DMS 273 (cell line): ENCODE results near the gene ABHD14A.
A peak's percentile ranks its signal among the peaks of the same experiment; 100 is the strongest.
"Not testable (repeated sequence)": the region's sequence is repeated elsewhere in the genome, so short reads cannot be mapped to it uniquely, and the experiment has no call there.

ENCODE experiments used
- DNase-seq: peaks from one replicate; lab custom pipeline; 2025; ENCODE audit not compliant: unreplicated experiment; lab: John Stamatoyannopoulos, UW

ABHD14A gene

DNA sequence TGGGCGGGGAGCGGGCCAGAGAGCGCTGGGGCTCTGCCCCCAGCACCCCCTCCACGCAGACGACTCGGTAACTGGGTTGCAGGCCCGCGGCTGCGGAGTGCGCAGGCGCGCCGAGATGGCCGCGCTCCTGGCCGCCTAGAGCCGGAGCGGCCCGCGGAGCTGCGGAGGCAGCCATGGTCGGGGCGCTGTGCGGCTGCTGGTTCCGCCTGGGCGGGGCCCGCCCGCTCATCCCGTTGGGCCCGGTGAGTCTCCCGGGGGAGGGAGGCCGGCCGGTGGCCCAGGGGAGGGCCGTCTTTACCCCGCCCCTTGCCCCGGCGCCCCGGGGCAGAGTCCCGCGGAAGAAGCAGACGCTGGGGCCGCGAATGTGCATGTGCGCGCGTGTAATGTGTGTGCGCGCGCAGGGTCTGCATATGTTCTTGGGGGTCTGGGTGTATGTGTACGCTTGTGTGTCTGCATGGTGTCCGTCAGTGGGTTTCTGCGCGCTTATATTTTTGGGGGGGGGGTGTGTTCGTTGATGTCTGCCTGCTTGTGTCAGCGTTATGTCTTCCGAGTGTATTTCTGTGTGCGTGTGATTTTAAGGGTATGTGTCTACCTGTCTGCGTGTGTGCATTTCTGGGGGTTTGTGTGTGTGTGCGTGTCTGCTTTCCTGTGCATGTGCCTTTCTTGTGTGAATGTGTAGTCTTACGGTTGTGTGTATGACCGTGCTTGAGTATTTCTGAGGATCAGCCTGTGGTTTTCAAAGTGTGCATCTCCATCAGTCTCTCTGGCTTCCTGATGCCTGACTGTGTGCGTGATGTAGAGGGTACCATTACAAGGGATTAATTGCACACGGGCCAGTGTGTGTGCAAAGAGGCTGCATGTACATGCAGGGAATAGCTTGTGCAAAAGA is at the start of gene ABHD14A:
ABHD14A (plus strand) TSS at position 102 of the 889 bp plus-strand sequence; CDS start at position 174, 72 bp downstream.
- peak; percentile 83 for DNase-seq

DNA sequence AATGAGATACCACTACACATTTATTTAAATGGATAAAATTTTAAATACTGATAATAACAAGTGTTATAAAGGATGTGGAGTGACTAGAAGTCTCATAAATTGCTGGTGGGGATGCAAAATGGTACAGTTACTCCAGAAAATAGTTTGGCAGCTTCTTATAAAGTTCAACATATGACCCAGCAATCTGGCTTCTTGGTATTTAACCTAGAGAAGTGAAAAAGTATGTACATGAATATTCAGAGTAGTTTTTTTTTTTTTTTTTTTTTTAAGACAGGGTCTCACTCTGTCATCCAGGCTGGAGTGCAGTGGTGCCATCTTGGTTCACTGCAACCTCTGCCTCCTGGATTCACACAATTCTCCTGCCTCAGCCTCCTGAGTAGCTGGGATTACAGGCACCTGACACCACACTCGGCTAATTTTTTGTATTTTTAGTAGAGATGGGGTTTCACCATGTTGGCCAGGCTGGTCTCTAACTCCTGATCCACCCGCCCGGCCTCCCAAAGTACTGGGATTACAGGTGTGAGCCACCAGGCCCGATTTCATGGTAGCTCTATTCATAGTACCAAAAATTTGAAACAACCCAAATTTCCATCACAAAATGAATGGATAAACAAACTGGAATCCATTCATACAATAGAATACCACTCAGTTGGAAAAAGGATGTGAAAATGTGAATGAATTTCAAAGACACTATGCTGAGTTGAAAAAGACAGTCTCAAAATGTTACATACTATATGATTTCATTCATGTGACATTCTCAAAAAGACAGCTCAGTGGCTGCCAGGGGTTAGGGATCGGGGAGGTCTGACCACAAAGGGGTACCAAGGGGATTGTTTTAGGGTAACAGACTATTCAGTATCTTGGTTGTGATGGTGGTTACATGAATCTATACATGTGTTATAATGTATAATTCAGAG is 47.5 kb upstream of the ABHD14A start:
- DNase-seq = no peak

DNA sequence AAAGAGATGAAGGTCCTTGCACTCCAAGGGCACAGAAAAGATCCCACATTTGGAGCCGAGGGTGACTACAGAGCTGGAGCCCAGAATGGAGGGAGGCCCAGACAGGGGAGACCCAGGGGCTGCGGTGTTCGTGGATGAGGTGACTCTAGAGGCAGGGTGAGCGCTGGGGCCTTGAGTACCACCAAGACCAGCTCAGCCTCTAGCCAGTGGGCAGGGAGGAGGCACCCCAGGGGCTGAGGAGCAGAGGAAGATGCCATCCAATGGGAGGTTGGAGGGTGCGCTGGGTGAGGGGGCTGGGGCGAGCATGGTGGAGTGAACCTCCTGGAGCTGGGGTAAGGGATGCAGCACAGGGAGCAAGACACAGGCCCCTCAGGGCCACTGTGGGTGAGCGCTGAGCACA is 46.4 kb upstream of the ABHD14A start:
- no peak for DNase-seq

DNA sequence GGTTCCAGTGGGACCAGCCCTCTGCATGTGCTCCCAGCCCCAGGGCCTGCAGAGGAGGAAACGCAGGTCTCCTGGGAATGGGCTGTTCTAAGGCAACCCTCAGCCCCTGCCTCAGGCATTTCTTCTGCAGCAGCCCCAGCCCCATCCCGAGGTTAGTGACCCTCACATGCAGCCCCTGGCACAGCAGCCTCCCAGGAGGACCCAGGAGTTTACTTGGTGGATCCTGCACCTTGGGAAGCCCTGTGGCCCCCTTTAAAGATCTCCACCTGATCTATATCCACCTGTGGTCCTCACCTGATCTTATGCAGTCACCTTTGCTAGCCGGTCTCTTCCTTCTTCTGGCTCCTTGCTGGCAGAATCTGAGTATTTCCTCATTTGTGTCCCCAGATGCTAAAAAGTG is 45.9 kb upstream of the ABHD14A start:
- not testable (repeated sequence) for DNase-seq

DNA sequence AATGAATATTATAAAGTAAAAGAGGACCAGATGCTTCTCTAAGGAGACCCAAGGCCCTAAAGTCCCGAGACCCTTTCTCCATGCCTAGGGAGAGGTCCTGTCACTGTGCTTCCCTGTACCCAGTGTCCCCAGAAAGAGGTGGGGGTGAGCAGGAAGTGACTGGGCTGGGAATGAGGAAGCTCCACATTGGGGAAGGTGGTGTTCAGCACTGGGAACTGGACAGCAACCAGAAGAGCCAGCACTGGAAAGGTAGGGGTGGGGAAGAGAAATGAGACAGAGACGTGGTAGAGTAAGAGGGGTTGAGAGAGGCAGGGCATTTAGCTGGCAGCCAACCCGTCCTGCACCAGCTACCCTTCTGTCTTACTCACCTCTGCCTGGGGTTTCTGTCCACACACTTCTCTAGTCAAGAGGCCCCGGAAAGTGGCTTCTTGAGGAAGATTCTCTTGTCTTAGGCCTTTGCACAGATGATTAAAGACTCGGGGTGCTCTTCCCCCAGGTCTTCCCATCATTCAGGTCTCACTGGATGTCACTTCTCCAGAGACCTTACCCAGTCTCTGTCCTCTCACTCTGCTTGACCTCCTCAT is 45.4 kb upstream of the ABHD14A start:
- DNase-seq = peak; percentile 9

DNA sequence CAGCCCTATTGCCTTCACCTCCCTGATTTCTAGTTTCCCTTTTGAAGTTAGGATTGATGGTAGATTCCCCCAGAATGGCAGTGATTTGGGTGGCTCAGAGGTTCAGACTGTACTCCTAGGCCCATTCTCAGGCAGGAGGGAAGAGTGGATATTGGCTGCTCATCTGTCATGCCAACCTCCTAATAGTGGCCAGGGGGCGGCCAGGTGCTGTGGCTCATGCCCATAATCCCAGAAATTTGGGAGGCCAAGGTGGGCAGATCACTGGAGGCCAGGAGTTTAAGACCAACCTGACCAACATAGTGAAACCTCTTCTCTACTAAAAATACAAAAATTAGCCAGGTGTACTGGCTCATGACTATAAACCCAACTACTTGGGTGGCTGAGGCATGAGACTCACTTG is 44.4 kb upstream of the ABHD14A start:
- DNase-seq = no peak

DNA sequence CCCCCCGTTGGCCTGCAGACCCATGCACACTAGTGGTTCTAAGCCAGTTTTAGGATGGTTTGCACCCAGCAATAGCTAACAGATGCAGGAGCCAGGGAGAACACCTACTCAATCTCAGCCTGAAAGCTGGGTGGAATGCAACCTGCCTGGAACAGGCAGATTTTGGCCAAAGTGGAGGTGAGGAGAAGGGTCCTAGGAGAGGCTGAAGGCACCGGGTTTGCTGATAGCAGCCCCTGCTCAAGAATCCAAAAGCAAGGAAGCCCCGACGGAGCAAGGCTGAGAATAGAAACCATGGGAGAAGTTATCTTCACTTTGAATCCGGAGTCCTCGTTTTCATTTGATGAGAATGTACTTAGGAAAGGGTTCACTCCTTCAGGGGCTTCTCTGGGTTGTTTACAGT is 43.1 kb upstream of the ABHD14A start:
- no peak for DNase-seq

DNA sequence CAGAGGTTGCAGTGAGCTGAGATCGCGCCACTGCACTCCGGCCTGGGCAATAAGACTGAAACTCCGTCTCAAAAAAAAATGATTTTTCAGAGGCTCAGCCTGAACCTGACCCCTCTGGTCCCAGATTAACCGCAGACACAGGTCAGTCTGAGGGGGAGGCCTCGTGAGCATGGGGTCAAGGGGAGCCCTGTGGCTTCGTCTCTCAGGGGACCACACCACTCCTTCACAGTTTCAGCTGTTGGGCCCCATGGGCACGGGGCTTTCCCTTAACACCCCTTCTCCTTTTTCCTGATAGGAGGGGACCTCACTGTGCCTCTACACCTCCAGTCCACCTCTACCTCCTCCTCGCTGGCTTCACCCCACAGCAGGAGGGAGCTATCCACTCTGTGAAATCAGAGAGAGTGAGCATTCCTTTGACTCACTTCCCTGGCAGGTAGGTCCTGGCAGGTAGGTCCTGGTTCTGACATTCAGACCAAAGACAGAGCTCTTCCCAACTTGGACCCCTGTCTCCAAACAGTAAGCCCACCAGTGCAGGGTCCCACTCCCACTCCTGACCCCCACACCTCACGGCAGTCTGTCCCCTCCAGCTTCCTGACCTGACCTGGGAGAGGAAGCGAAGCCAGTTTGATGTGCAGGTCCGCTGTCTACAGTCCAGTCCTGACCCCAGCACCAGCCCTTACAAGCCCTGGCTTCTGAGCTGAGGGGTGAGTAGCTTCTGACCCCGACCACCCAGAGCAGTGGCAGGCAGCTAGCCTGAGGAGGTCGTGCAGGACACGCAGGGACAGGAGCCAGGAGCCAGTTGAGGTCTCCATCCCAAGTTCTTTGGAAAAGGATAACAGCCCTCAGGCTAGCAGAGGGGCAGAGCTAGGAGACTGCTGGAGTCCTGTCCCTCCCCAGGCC is 42.1 kb upstream of the ABHD14A start:
- DNase-seq = no peak

DNA sequence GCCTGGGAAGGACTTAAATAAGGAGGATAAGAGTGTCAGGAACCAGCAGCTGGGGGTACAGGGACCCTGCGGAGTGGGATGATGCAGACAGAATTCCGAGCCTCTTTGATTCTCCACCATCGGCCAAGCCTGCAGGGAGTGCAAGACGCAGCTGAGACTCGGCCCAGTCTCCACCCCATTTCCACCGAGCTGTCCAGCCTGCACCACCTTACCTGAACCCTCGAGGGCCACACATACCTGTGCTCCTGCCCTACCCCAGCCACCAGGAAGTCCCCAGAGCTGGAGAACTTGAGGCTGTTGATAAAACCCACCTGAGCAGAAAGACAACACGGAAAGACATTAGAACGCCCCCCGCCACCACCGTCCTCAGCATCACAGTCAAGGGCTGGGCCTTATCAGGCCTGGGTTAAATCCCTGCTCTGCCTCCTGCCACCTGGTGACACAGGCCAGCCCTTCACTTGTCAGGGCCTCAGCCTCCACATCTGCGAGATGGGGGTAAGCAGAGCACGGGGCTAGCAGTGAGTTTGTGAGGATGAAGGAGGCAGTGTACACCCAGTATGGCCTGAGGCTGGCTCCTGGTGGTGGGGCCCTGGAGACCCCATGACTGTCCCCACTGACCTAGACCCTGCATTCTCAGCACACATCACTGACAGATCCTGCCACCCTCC is 41.3 kb upstream of the ABHD14A start:
- no peak for DNase-seq

DNA sequence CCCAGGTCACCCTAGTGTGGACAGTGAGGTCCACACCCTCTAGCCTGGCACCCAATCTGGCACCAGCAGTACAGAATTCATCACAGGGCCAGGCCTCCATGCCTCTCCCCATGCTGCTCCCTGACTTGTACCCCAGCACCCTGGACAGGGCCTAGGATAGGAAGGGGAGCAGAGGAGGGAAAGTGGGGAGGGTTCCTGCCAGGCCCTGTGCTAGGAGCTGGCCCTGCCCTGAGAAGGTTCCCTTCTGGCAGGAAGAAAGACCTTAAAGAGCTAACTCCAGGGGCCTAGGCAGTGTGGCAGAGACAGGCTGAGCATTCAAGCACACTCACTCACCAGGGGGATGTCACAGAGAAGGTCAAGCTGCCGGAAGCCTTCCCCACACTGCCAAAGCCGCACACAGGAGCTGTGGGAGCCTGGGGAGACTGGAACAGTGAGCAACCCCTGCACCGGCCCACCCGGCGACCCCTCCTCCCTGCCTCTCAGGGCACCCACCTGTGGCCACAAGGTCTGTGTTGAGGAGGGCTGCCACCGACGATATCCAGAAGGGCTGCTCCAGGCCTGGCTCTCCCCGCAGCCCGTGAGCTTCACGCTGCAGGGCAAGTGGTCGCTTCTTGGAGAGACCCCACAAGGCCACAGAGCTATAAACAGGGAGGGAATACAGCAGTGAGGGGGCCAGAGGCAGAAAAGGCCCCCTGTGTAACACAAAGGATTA is 40.6 kb upstream of the ABHD14A start:
- no peak for DNase-seq

DNA sequence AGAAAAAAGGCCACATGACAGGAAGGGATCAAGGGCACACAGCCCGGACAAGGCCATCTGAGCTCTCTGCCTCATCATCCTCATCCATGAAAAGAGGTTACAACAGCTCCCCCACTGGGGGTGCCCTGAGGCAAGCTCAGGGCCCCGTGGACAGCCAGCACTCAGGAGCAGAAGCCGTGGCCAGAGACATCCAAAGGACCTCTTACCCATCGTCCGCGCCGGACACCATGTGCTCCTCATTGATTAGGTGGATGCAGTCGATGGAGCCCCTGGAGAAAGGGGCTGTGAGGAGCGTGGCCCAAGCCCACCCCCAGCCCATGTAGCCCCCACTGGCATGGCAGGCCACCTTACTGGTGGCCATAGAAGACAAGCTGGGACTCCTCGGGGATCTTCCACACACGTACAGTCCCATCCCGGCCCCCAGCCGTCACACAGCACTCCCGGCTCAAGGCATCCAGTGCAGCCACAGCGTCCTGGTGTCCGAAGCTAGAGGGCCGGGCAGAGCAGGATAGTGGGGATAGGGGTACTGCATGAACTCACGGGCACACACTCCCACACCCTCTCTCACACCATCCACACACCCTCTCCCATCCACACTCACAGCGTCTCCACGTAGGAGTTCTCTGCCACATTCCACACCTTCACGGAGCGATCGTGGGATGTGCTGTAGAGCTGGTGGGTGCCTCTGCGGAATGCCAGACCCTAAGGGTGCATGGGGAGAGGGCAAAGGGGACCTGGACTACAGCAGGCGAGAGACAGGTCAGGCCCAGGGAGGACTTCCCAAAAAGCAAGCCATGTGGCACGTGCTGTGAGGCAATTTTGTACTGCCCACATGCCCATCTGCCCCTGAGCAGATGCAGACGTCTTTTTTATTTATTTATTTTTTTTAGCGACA is 39.6 kb upstream of the ABHD14A start:
- no peak for DNase-seq

DNA sequence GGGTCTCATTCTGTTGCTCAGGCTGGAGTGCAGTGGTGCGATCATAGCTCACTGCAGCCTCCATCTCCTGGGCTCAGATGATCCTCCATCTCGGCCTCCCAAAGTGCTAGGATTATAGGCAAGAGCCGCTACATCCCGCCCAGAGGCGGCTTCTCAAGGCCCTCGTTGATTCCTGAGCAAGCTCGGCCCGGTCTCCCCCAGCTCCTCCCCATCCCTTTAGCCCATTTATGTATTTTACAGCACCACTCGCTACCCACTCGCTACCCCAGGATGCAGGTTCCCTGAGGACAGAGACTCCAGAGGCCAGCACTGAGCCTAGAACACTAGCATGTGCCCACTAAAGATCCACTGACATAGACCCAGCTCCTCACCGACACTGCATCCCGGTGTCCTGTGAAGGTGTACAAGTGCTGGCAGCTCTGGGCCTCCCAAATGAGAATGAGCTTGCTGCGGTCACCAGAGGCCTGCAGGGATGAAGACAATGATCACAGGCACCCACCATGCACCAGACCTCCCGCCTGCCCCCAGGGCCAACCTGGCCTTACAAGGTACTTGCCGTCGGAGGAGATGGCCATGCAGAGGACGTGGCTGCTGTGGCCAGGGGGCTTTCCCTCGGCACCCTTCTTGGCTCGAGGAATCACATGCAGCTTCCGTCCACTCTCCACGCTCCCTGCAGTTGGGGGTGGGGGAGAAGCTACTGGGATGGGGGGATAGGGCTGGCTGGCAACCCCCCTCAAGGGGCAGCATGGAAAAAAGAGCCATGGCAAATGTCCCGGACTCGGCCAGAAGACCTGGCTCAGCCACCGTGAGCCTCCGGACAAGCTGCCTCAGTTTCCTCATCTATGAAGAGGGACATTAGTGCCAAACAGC is 38.7 kb upstream of the ABHD14A start:
- no peak for DNase-seq

DNA sequence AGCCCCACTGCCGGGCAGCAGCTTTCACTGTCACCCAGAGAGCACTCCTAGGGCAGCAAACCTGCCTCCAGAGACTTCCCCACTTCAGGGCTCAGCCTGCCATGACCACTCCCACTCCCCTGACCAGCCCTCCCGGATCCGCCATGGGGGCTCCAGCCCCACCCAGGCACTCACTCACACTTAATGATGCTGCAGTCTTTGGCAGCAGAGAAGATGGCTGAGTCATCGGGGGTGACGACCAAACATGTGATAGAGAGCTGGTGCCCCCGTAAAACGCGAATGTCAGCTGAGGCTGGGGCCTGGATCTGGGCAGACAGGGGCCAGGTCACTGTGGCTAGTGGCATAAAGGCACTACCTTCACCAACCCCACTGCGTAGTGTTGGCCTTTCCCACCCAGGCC is 37.9 kb upstream of the ABHD14A start:
- DNase-seq = no peak

DNA sequence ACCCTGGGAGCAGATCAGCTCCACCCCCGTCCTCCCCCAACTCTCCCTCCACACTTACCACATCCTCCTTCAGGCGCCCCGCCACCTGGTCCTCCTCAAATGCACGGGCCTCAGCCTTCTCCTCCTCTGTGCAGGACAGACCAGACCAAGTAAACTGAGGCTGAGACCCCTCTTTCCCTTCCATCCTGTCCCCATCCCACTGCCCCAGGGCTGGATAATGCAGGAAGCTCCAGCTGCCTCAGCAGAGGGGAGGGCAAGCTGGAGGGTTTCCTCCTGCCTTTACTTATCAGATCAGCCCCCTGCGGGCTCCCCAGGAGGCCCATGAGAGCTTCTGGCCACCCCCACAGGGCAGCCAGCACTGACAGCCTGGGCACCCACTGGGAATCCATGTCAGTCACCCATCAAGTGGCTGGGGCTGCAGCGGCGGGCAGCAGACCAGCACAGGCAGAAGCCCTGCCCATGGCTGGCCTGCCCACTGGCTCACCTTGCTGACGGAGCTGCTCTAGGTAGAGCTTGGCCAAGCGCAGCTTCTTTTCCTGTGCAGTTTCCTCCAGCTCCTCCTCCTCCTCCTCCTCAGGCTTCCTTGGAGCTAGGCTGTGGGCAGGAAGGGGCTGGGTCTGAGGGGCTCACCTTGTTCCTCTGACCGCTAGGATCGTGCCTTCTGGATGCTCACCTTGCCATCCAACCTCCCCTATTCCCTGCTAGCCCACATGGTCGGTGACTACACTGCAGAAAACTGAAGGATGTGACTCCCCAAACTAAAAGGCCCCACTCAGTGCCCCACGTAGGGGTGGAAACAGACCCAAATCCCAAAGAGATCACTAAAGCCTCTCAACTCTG is 37.0 kb upstream of the ABHD14A start:
- no peak for DNase-seq

DNA sequence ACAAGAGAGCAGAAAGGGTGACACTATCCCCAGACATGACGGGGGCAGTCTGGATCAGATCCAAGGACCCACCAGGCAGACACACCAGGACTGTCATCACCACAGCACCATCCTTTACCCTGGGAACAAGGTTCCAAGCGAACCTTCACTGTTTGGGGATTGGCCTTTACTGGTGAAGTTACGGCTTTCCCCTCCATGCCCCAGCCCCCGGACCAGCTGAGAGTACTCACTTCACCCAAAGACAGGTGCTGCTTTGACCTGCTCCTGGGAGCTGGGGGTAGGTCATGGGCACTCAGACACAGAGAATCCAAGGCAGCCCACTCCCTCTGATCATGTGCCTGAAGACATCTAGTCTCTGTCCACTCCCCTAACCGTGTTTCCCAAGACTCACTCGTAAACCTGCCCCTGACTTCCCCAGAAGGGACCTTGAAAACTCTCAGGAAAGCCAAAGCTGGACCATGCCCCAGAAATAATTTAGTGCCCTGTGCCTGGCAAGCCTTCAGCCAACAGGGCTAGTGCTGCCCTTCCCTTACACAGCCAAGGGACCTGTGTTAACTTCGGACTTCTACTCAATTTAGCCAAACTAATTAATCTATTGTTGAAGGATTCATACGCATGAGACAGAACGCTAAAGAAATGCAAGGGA is 36.0 kb upstream of the ABHD14A start:
- DNase-seq = no peak
